HG02970 (cell line): ENCODE measurements around the gene PLD1.
A peak's percentile ranks its signal among the peaks of the same experiment; 100 is the strongest.

Experiments used
- ATAC-seq: cut with Tn5 transposase; IDR thresholded peaks from one replicate; pipeline ENCODE4 v1.9.1; 2021; ENCODE audit warnings: mild to moderate bottlenecking, moderate library complexity, moderate number of reproducible peaks; ENCODE audit not compliant: unreplicated experiment, low FRiP score

PLD1 gene

GRCh38 chr3:171837698-171838097 lies 27.4 kb upstream of the PLD1 start:
- ATAC-seq: no peak

DNA sequence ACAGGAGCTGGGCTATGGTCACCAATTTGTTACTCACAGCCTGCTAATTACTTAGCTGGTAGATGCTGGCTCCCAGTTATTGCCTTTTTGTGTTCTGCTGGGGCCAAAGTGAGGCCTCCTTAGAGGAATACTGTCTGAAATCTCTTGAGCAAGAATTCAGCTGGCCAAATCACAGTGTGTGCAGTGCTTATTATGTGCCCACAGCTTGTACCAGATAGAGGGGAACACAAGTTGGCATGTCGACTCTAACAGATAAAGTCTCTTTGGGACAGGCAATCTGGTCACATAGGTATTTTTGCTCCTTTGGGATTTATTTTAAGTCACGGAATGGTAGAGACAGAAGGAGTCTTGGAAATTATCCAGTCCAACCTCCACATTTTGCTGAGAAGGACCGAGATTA lies 26.6 kb upstream of the PLD1 start:
- ATAC-seq: no peak

DNA sequence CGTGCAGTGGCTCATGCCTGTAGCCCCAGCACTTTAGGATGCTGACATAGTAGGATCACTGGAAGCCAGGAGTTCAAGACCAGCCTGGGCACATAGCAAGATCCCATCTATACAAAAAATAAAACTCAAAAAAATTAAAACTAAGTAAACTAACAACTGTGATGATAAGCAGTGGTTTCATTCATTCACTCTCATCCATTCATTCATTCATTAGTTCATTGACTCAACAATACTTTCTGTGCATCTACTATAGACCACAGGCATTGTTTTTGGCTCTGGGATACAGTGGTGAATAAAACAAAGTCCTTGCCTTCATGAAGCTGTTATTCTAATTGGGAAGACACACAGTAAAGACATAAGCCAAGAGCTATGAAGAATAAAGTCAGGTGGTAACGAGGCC lies 25.3 kb upstream of the PLD1 start:
- ATAC-seq: no peak

DNA sequence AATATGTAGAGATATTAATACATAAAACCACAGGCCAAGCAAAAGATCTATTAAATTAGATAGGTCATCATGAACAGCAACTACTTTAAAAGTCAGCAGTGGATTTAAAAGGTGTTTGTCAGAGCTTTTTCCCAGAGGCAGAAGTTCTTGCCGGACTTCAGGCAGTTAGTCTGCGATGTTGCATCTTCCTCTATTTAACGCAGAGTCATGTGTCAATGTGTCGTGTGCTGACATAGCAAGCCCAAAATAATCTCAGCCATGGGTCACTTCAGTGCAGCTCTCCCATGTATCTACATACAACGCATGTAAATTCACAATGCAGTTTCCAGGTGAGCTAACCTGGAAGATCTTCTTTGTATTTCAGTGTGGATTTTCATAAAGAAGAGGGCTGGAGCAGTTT lies 24.8 kb upstream of the PLD1 start:
- no peak for ATAC-seq

- ATAC-seq: no peak
Measured at GRCh38 chr3:171834461-171834801, 24.1 kb upstream of the PLD1 start.

- ATAC-seq: no peak
Measured at GRCh38 chr3:171833789-171834460, 23.6 kb upstream of the PLD1 start.

GRCh38 chr3:171832989-171833388 lies 22.7 kb upstream of the PLD1 start:
- no peak for ATAC-seq

- no peak for ATAC-seq
Measured at GRCh38 chr3:171831936-171832335, 21.7 kb upstream of the PLD1 start.

DNA sequence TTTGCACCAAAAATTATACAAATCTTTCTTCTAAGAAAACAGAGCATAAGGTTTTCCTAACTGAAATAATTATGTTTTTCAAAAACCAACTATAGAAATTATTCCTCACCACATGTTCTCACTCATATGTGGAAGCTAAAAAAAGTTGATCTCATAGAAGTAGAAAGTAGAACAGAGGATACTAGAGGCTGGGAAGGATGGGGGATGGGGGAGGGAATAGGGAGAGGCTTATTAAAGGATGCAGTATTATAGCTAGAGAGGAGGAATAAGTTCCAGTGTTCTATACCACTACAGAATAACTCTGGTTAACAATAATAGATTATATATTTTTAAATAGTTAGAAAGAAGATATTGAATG lies 20.2 kb upstream of the PLD1 start:
- no peak for ATAC-seq

GRCh38 chr3:171829841-171830517 lies 19.7 kb upstream of the PLD1 start:
- ATAC-seq: no peak

DNA sequence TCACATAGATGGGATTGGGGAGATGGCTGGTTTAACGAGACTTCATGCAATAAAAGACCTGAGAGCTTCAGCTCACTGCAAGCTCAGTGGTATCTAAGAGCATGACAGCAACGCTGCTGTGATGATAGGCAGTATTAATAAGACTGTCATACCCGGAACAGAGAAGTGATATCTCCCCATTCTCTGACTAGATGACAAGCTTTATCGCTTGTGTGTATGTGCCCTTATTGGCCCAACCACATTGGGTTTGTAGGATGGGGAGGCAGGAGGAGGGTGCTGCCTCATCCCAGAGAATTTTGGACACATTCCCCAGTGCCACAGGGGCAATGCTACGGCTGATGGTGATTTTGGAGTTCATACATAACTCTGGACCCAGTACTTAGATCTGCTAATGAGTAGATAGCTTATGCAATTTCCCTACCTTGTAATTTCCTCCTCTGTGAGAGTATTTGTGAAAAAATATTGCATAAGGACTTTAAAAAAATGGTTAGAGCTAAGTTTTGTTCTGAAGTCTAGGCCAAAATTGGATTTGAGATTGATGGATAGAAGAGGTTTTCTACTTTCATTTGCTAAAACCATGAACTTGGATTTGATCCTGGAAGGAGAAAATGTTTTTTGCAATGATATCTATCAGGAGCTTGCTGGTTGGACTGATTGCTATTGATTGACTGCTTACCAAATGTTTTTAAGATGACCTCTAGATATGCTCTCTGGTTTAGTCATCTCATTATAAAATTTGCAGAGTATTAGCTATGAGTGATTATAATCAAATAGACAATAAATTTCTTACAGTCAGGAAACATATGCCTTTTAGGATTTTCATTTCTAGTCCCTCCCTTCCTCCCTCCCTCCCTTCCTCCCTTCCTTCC lies 18.9 kb upstream of the PLD1 start:
- no peak for ATAC-seq

GRCh38 chr3:171827836-171828458 lies 17.7 kb upstream of the PLD1 start:
- no peak for ATAC-seq

DNA sequence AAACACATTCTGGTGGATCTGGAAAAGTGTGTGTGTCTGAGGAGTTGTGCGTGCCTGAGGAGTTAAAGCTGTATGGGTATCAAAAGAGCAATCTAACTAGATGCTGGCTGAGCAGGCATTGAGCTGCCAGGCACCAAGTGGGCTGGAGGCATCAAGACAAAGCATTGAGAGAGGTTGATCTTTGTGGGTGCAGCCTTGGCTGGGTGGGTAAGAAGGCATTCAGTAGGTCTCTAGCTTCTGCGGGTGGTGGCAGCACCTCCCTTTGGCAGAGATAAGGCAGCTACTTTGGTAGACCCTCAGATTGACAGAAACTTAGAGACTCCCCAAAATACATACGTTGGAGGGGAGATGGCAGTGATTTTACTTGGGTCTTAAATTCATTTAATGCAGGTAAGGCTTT lies 17.1 kb upstream of the PLD1 start:
- ATAC-seq: no peak

- no peak for ATAC-seq
Measured at GRCh38 chr3:171825222-171825828, 15.0 kb upstream of the PLD1 start.

DNA sequence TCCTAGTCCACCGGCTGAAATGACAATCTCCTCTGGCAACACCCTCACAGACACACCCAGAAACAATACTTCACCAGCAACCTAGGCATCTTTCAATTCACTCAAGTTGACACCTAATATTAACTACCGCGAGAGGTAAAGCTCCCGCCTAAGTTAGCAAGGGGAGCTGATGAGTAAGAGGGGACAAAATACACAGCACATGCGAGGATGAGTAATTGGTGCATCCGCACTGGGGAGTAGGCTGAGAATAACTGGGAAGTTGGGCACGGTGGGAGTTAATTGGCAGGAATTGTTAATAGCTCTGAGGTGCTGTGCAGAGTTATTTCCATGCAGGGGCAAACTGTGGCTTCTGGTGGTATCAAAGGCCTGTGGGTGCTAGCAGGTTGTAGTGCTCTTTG lies 14.5 kb upstream of the PLD1 start:
- ATAC-seq: no peak

DNA sequence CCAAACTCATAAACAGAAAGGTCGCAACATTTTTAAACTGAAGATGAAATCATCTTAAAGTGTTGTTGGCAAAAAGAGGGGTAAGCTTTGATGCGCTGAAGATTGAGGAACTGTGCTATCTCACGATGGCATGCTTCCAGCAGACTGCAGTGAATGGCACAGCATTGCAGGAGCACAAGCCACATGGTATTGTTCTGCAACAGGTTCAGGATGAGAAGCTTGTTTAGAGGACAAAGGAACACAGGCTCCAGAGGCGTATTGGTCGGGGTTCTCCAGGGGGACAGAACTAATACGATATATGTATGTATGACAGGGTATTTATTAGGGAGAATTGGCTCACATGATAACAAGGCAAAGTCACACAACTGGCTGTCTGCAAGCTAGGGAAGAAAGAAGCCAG lies 13.8 kb upstream of the PLD1 start:
- no peak for ATAC-seq

DNA sequence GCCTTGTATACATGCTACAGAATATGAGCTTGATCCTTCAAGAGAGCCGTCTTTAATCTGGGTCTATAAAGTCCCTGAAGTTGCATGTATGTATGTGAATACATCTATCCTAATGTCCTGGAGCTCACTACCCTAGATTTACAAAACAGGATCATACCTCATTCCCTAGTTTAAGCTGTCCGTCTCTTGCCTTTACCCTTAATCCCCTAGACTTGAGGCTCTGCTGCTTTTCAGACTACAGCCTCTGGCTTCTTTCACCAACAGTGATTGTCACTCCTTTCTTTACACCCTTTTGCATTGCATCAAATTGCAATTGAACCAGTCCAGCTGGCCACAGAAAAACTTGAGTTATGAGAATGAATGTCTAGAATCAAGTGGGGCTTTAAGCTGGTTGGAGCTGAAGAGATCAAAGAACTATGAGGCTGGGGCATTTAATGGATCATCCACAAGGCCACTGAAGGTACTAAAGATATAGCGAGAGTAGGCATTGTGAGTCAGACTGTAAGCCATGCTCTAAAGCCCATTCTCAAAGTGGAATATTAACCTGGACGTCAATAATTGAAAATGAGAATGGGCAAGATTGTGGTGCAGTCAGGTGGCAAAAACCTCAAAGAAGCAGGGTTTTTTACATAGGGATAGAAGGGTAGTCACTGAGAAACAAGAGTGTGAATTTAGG lies 12.3 kb upstream of the PLD1 start:
- peak; percentile 70 for ATAC-seq

DNA sequence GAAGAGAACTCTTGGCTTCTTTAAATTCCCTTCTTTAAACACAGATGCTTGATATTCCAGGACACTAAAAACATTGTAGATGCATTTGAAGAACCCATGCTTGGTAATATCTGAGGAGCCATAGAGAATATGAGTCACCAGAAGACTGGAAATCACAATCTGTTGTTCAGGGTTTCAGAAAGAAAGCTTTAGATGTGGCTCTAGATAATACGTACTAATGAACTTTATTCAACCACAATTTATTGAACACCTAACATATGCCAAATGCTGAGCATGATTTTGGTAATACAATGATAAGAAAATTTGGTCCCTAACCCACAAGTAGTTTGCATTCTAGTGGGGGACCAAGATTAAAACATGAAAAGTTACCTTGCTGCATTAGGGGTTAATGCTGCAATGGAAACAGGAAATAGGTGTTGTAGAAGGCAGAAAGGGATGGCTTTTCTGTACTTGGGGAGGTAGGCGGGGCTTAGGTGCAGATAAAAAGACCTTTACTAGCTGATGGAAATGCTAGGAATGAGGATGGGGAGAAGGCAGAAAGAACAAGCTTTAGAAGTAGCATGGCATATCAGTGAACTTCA lies 11.6 kb upstream of the PLD1 start:
- no peak for ATAC-seq

- ATAC-seq: no peak
Measured at GRCh38 chr3:171821044-171821443, 10.8 kb upstream of the PLD1 start.
